ENCODE data around the gene PHF2.

Gene PHF2

GRCh38 chr9:93677641-93678136, 101.3 kb downstream of the PHF2 start:
- TF ChIP-seq CTCF (IDR thresholded peaks at IDR 0.05; ENCODE audit: low read depth, low read length): no peak
- no peak overlapping the region for H3K4me3 ChIP-seq (ENCODE audit: low read depth, low read length)

- H3K4me3 ChIP-seq (ENCODE audit: low read depth, low read length): no peak overlapping the region
- TF ChIP-seq CTCF (IDR thresholded peaks at IDR 0.05; ENCODE audit: low read depth, low read length): no peak
Measured at GRCh38 chr9:93678199-93679019, 102.0 kb downstream of the PHF2 start.

- TF ChIP-seq CTCF (IDR thresholded peaks at IDR 0.05; ENCODE audit: low read depth, low read length): no peak
- H3K4me3 ChIP-seq (ENCODE audit: low read depth, low read length): no peak overlapping the region
Measured at GRCh38 chr9:93679536-93680442, 103.4 kb downstream of the PHF2 start.

- no peak overlapping the region for H3K4me3 ChIP-seq (ENCODE audit: low read depth, low read length)
- no peak for TF ChIP-seq CTCF (IDR thresholded peaks at IDR 0.05; ENCODE audit: low read depth, low read length)
Measured at GRCh38 chr9:93680443-93681268, 104.3 kb downstream of the PHF2 start.

- no peak for TF ChIP-seq CTCF (IDR thresholded peaks at IDR 0.05; ENCODE audit: low read depth, low read length)
- H3K4me3 ChIP-seq (ENCODE audit: low read depth, low read length): no peak overlapping the region
Measured at GRCh38 chr9:93681269-93682154, 105.1 kb downstream of the PHF2 start.
